Stimulated activated CD4-positive, alpha-beta T cell treated with anti-CD3 and anti-CD28 coated beads, Interleukin-15, amount 100 ng/mL, for 48 hours (primary cell): Measurements from ENCODE around the gene C1D.
"Not testable (repeated sequence)": the region's sequence is repeated elsewhere in the genome, so short reads cannot be mapped to it uniquely, and the experiment has no call there.

Experiments used
- DNase-seq, 2 donors: peaks; one replicate each; pipeline ENCODE4 v3.0.0-alpha.2; 2020; ENCODE audit warnings: low read depth in 2 of 2

Gene C1D

GRCh38 chr2:68062680-68063387 lies at the start of gene C1D:
Gene C1D, minus strand, starts transcription at chr2:68063004. Its CDS starts 15,694 bp downstream, at chr2:68047310.
- peak; percentile 81 to 91 for DNase-seq

GRCh38 chr2:68110102-68110501 lies 47.3 kb upstream of the C1D start:
- DNase-seq: no peak

- no peak for DNase-seq
Observed at GRCh38 chr2:68108120-68108519, 45.3 kb upstream of the C1D start.

- no peak for DNase-seq
Observed at GRCh38 chr2:68107475-68107874, 44.7 kb upstream of the C1D start.

GRCh38 chr2:68104111-68104835 lies 41.5 kb upstream of the C1D start:
- DNase-seq: no peak

GRCh38 chr2:68103709-68104055 lies 40.9 kb upstream of the C1D start:
- DNase-seq: no peak

- no peak for DNase-seq
Observed at GRCh38 chr2:68103030-68103708, 40.4 kb upstream of the C1D start.

- no peak for DNase-seq
Observed at GRCh38 chr2:68100189-68100588, 37.4 kb upstream of the C1D start.

- DNase-seq: no peak
Observed at GRCh38 chr2:68099260-68099659, 36.5 kb upstream of the C1D start.

- no peak for DNase-seq
Observed at GRCh38 chr2:68098291-68098797, 35.5 kb upstream of the C1D start.

GRCh38 chr2:68094111-68094510 lies 31.3 kb upstream of the C1D start:
- no peak for DNase-seq

- DNase-seq: no peak
Observed at GRCh38 chr2:68093634-68094033, 30.8 kb upstream of the C1D start.

- DNase-seq: no peak
Observed at GRCh38 chr2:68091439-68092034, 28.7 kb upstream of the C1D start.

GRCh38 chr2:68089961-68090360 lies 27.2 kb upstream of the C1D start:
- DNase-seq: no peak

- no peak for DNase-seq
Observed at GRCh38 chr2:68088940-68089339, 26.1 kb upstream of the C1D start.

- DNase-seq: no peak
Observed at GRCh38 chr2:68086166-68086565, 23.4 kb upstream of the C1D start.

GRCh38 chr2:68083346-68083745 lies 20.5 kb upstream of the C1D start:
- DNase-seq: no peak

GRCh38 chr2:68074050-68074449 lies 11.2 kb upstream of the C1D start:
- no peak for DNase-seq

- DNase-seq: not testable (repeated sequence)
Observed at GRCh38 chr2:68063797-68064646, 1.2 kb upstream of the C1D start.

- DNase-seq: no peak
Observed at GRCh38 chr2:68060652-68061051, 2.2 kb downstream of the C1D start.

GRCh38 chr2:68059784-68060525 lies 2.8 kb downstream of the C1D start:
- DNase-seq: no peak
